Body of pancreas (tissue), 4 donors: ENCODE results near the gene VAPB. TPM values are rescaled to one million over a fixed set of nuclear protein-coding genes. Genes with fewer than 3 reads are reported as not detected.

Experiments
- ATAC-seq: fragments of 150-250 bp; one replicate; pipeline ENCODE4 v1.9.1; 2016
- DNase-seq, 4 donors: peaks; one replicate each; pipeline ENCODE4 v3.0.0-alpha.2; 2019
- H3K27ac ChIP-seq, 4 donors: fragments of 200-600 bp; sonication (generic); 1 replicate in 3 of 4; 2 replicates in 1 of 4; pipeline versions ENCODE4 v1.5.1 to v1.6.1; 2016 to 2019; ENCODE audit warnings: mild to moderate bottlenecking in 1 of 4, mixed read lengths in 1 of 4, moderate library complexity in 1 of 4
- H3K27me3 ChIP-seq, 2 donors: fragments of 200-600 bp; sonication (generic); one replicate each; pipeline ENCODE4 v1.6.0; 2016; ENCODE audit warnings: mild to moderate bottlenecking in 1 of 2
- H3K36me3 ChIP-seq, 2 donors: fragments of 200-600 bp; sonication (generic); replicated peaks in 1 of 2; 2 replicates each; pipeline ENCODE4 v1.5.1; 2016; ENCODE audit warnings: low read depth in 2 of 2; ENCODE audit not compliant: insufficient read depth in 1 of 2
- H3K4me1 ChIP-seq: fragments of 200-600 bp; sonication (generic); one replicate; pipeline ENCODE4 v1.6.0; 2016
- H3K4me3 ChIP-seq, 2 donors: fragments of 200-600 bp; sonication (generic); 1 replicate in 1 of 2; 2 replicates in 1 of 2; pipeline ENCODE4 v1.5.1; 2016 to 2019
- H3K9me3 ChIP-seq, 3 donors: fragments of 200-600 bp; sonication (generic); 1 replicate in 2 of 3; 2 replicates in 1 of 3; pipeline ENCODE4 v1.5.1; 2016
- POLR2A ChIP-seq, 3 donors: fragments of 450-650 bp; IDR thresholded peaks; one replicate each; pipeline ENCODE4 v1.6.1; 2016; ENCODE audit warnings: antibody characterized with exemption in 3 of 3, mild to moderate bottlenecking in 2 of 3
- WGBS, 2 donors: methylation state at CpG; one replicate each; pipeline ENCODE4 v1.1.5; 2017; 5-methylcytosine and 5-hydroxymethylcytosine counted together
- intact Hi-C: fragments of 100-400 bp; cut with DNase I; formaldehyde crosslinking; loops from one replicate; pipeline ENCODE4 v1.15.1; 2023
- total RNA-seq, 2 donors: library from RNA; depleted of rRNA; stranded (reverse); fragments of >200 nt; gene quantifications; one replicate each; pipeline ENCODE4 v1.1.0, GENCODE V29; 2016
- TF ChIP-seq, protein P1 (sequence below), 7 experiments: fragments of 450-650 bp in 4 of 7; fragments of 200-600 bp in 3 of 7; sonication (generic) in 3 of 7; IDR thresholded peaks; one replicate each; pipeline ENCODE4 v1.5.1; 2016 to 2019; ENCODE audit warnings: antibody characterized with exemption in 7 of 7

VAPB gene
- total RNA-seq, 2 donors from 2014 or later, result 10.5 to 11.9 TPM

DNA sequence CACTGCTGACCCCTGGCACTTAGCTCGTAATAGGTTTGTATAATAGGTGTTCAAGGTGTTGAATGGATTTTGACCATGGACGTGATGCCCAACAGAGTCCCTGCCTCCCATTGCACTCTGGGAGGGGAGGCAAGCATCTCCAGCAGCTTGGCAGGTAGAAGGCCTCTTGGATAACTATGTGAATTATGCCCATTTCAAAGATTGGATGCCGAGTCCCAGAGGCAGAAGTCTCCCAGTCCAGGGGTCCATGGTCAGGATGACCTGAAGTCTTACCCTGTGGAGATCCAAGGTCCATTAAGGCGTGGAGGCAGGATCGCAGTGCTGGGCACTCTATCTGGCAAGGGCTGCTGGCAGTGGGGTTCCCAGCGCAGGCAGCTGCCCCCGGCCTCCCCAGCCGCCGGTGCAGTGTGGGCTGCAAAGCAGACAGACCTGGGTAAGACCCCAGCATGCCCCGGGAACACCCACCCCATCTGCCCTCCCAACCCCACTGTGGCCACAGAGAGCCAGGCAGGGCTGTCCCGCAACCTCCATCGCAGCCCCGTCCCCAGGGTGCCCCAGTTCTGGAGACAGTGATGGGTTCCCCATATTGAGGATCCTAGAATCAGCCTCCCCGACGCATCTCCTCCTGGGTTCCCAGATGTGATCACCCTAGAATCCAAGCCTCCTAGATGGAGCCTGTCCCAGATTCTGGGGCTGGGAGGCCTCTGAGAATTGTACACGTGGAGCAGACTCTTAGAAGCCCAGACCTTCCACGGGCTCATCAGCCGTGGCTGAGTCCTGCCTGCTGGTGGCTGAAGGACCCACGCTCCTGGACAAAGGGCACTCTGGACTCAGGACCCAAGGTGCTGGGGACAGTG, 81.5 kb downstream of the VAPB start:
- TF ChIP-seq POLR2A (IDR thresholded peaks at IDR 0.05), result no peak
- TF ChIP-seq, protein P1, sequence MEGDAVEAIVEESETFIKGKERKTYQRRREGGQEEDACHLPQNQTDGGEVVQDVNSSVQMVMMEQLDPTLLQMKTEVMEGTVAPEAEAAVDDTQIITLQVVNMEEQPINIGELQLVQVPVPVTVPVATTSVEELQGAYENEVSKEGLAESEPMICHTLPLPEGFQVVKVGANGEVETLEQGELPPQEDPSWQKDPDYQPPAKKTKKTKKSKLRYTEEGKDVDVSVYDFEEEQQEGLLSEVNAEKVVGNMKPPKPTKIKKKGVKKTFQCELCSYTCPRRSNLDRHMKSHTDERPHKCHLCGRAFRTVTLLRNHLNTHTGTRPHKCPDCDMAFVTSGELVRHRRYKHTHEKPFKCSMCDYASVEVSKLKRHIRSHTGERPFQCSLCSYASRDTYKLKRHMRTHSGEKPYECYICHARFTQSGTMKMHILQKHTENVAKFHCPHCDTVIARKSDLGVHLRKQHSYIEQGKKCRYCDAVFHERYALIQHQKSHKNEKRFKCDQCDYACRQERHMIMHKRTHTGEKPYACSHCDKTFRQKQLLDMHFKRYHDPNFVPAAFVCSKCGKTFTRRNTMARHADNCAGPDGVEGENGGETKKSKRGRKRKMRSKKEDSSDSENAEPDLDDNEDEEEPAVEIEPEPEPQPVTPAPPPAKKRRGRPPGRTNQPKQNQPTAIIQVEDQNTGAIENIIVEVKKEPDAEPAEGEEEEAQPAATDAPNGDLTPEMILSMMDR (IDR thresholded peaks at IDR 0.05), result no peak
- H3K4me1 ChIP-seq, result no peaks in the 10 kb centered on the region
- H3K27ac ChIP-seq, result no peak overlapping the region
- H3K4me3 ChIP-seq, result no peak overlapping the region
- no peaks in the 10 kb centered on the region for H3K36me3 ChIP-seq
- no peaks in the 10 kb centered on the region for H3K27me3 ChIP-seq
- intact Hi-C loops, result no loop called here
- WGBS, 2 donors, result 81 to 92% methylated on average over 14 to 19 of the region's 19 CpGs
- ATAC-seq, result no peak
- no peaks in the 10 kb centered on the region for H3K9me3 ChIP-seq
- DNase-seq, result no peak

DNA sequence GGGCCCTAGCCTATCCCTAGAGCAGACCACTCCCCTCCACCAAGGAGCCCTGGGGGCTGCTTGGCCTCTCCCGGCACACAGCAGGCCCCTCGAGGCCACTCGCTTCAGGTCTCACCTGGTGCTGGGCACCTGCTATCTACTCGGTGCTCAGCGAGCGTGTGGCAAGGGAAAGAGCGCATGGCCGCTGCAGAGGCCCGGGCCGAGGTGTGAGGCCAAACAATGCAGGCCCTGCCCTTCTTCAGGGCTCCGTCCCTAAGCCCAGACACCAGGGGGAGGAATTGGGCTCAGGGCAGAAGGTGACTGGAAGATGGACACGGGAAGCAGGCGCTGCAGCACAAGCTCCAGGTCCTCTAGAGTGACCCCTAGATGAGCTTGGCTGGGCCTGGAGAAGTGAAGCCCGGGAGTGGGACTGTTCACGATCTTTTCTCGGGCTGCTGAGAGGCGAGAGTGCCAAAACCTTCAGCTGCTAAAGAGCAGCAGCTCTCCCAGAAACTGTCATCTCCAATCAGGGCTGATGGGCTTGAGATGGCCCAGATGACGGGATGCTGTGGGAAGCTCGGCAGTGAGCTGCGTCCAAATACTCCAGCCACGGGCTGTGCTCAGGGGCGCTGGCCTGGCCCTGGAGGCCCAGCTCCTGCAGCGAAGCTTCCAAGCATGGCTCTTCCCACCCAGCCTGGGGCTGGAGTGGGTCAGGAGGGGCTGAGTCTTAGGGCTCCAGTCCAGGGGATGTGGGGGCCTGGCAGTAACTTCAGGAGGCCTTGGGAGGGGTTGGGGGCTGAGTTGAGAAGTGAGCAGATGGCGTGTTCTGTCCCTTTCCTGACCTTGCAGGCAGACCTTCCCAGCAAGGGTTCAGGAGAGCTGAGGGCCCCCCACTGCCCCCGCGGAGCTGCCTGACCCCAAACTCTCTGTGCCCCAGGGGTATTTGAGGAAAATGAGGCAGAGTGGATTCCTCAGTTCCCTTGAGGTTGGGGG, 82.5 kb downstream of the VAPB start:
- Histone ChIP-seq H3K36me3 (no peaks in the 10 kb centered on the region), H3K4me1 (no peaks in the 10 kb centered on the region), H3K9me3 (no peaks in the 10 kb centered on the region), H3K27ac (no peak overlapping the region), H3K4me3 (no peak overlapping the region), H3K27me3 (no peaks in the 10 kb centered on the region)
- intact Hi-C loops, result no loop called here
- no peak for ATAC-seq
- peak in 2 of 4 donors; percentile 28 to 37 for DNase-seq
- WGBS, 2 donors, result 62 to 75% methylated on average over 17 to 25 of the region's 26 CpGs
- TF ChIP-seq, protein P1 (IDR thresholded peaks at IDR 0.05), result no peak
- TF ChIP-seq POLR2A (IDR thresholded peaks at IDR 0.05), result no peak

DNA sequence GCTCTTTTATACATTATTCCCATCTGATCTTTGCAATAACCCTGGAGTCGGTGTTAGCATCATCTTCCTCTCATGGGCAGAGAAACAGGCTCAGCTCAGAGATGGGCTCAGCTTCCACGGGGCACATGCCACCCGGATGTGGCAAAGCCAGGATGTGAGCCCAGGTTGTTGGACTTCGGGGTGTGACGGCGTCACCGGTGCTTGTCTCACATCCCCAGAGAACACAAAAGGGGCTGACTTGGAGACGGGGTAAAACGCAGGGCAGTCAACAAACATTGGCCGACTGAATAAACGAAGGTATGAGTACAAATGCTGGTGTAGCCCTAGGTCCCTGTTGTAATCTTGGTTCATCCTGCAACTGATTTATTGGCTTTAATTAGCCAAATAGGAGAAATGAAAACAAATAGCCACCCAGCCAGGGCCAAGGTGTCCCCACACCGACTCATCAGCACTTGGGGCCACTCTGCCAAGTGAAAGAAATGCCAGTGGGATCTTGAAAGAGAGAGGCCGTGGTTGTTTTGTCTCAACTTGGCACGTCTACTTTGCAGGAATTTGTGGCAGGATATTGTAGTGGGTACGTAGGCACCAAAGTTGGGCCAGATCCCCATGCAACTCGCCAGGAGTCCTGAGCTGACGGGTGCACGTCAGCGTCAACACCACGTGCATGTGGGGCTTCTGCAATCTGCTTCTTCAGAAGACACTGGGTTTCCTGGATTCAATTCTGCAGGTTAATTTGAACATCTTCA, 83.4 kb downstream of the VAPB start:
- Histone ChIP-seq H3K27ac (no peak overlapping the region), H3K4me3 (no peak overlapping the region), H3K4me1 (no peaks in the 10 kb centered on the region), H3K27me3 (no peaks in the 10 kb centered on the region), H3K36me3 (no peaks in the 10 kb centered on the region), H3K9me3 (no peaks in the 10 kb centered on the region)
- DNase-seq (no peak), ATAC-seq (no peak)
- 68 to 73% methylated on average over 18 to 20 of the region's 20 CpGs for WGBS, 2 donors
- no peak for TF ChIP-seq POLR2A (IDR thresholded peaks at IDR 0.05)
- TF ChIP-seq, protein P1 (IDR thresholded peaks at IDR 0.05), result no peak
- intact Hi-C loops, result no loop called here

DNA sequence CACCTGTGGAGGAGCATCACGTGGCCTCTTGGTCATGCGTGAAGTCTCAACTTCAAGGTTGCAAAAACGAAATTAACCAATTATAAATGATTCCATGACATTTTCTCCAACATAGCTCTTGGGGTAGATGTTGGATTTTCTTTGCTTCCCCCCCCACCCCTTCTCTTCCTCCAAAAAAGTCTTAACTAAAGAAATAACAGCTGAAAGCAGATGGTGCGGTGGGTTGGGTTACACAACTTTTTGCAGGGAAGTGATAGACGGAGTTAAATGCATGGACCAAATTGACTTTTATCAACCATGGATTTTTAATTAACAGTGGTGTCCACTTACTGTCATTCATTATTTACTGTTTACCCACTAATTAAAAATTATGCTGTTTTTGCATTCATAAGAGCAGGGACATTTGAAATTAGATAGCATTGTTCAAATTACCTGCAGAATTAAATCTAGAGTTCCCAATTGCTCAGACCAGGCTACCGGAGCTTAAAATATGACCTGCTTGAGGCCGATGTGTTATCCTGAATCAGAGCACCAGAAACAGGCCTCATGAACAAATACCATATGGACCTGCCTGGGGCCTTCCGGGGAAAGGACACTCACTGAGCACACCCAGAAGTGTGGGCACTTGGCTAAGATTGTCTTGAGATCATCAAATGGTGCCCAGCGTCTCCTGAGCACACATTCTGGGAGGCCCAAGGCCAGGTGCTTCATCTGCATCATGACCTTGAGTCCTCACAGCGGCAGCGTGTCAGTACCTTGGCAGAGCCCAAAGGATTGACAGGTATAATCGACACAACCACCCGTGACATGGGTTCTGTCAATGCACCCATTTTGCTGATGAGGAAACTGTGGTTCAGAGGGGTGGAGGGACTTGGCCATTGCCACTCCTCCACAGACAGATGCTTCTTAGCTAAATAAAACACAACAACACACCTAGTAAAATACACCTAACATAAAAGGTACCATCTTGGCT, 84.7 kb downstream of the VAPB start:
- Histone ChIP-seq H3K27me3 (no peaks in the 10 kb centered on the region), H3K27ac (no peak overlapping the region), H3K4me1 (no peaks in the 10 kb centered on the region), H3K9me3 (peaks cover 0 to 6% (median 0%) of the 10 kb centered on the region in 3 donors), H3K36me3 (no peaks in the 10 kb centered on the region), H3K4me3 (no peak overlapping the region)
- TF ChIP-seq POLR2A (IDR thresholded peaks at IDR 0.05), result no peak
- TF ChIP-seq, protein P1 (IDR thresholded peaks at IDR 0.05), result no peak
- 77 to 88% methylated on average over 10 to 13 of the region's 13 CpGs for WGBS, 2 donors
- no peak for DNase-seq
- intact Hi-C loops, result no loop called here
- ATAC-seq, result no peak
